D721Med (cell line): ENCODE measurements around the gene ALB.

Experiments
- DNase-seq: peaks from one replicate; pipeline ENCODE4 v3.0.0; 2011; ENCODE audit warnings: low spot score; ENCODE audit not compliant: insufficient read length
- FAIRE-seq: peaks from 2 replicates; lab custom pipeline; 2011; peaks lifted over from hg19 to GRCh38; lab: Jason Lieb, UNC
- CTCF ChIP-seq: IDR thresholded peaks from 2 replicates; pipeline ENCODE4 v1.5.1; 2012; ENCODE audit warnings: mild to moderate bottlenecking, control low read depth; ENCODE audit not compliant: insufficient read depth; ENCODE audit errors: missing control alignments

Gene ALB

DNA sequence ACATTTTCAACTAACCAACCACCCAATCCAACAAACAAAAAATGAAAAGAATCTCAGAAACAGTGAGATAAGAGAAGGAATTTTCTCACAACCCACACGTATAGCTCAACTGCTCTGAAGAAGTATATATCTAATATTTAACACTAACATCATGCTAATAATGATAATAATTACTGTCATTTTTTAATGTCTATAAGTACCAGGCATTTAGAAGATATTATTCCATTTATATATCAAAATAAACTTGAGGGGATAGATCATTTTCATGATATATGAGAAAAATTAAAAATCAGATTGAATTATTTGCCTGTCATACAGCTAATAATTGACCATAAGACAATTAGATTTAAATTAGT, 27.7 kb downstream of the ALB start:
- DNase-seq (no peak), FAIRE-seq (no peak)
- TF ChIP-seq CTCF, result no peak

- TF ChIP-seq CTCF, result no peak
- FAIRE-seq (no peak), DNase-seq (no peak)
Observed at GRCh38 chr4:73432169-73433000, 28.3 kb downstream of the ALB start.

DNA sequence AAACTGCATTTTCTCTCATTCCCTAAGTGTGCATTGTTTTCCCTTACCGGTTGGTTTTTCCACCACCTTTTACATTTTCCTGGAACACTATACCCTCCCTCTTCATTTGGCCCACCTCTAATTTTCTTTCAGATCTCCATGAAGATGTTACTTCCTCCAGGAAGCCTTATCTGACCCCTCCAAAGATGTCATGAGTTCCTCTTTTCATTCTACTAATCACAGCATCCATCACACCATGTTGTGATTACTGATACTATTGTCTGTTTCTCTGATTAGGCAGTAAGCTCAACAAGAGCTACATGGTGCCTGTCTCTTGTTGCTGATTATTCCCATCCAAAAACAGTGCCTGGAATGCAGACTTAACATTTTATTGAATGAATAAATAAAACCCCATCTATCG, 29.1 kb downstream of the ALB start:
- FAIRE-seq (no peak), DNase-seq (no peak)
- TF ChIP-seq CTCF, result no peak

DNA sequence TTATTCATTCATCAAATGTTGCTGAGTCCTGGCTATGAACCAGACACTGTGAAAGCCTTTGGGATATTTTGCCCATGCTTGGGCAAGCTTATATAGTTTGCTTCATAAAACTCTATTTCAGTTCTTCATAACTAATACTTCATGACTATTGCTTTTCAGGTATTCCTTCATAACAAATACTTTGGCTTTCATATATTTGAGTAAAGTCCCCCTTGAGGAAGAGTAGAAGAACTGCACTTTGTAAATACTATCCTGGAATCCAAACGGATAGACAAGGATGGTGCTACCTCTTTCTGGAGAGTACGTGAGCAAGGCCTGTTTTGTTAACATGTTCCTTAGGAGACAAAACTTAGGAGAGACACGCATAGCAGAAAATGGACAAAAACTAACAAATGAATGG, 30.2 kb downstream of the ALB start:
- peak; percentile 35 for FAIRE-seq
- TF ChIP-seq CTCF, result peak; percentile 32
- no peak for DNase-seq

- no peak for TF ChIP-seq CTCF
- FAIRE-seq (no peak), DNase-seq (no peak)
Observed at GRCh38 chr4:73435984-73436383, 31.9 kb downstream of the ALB start, which contains the start of gene AFP. Gene AFP (plus strand): TSS chr4:73436221. CDS start chr4:73436263, 42 bp downstream.

DNA sequence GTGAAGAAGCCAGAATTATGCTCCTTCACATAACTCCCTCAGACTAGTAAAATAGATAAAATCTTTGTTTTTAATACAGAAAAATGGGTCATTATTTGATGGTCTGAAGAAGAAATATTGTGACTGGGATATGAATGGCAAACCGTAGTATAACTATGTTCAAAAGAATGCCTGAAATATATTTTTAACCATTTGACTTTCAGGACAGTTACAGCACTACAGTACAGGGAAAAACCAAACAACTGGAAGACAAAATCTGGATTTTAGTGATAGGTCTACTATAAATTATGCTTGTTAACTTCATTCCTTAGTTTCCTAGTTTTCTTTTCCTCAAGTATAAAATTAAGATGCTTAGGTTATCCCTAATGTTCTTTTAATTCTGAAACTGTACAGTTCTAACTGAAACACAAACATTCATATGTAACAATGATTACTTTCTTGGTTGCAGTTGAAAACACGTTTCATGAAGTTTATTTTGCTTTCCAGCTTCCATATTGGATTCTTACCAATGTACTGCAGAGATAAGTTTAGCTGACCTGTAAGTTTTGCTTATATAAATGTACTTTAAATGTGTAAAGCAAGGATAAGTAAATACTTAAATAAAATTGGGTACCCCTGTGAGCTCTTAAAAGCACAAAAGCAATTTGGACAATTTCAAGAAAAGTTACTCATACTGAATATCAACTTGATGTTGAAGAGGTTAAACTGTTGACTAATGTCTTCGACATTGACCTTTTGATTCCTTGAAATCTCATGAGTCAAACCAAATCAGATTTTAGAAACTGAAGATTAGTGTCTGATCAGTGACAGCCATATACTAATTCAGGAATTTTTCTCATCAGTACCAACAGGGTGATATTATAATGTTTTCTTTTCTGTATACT, 32.8 kb downstream of the ALB start:
- DNase-seq (no peak), FAIRE-seq (no peak)
- no peak for TF ChIP-seq CTCF

DNA sequence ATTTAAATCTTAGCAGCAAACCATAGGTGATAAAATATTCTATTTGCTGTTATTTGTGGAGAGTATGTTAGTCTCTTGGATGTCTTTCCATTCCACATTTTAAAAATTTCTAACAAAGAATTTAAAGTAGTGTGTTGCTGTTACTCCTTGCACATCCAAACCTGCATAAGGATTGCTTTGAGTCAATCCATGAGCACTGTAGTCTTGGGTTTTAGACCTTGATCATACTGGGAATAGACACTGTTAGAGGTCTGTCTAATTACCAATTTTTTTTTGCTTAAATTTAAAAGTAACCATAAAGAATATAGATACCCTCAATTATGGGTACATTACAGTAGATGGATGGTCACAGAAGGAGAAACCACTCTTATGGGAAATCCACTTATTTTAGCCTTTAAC, 33.5 kb downstream of the ALB start:
- TF ChIP-seq CTCF, result no peak
- DNase-seq (no peak), FAIRE-seq (no peak)
